ENCODE data around the gene SLC6A12. TPM values are rescaled to one million over a fixed set of nuclear protein-coding genes. Genes with fewer than 3 reads are reported as not detected.

The SLC6A12 gene
- total RNA-seq, 1 experiment from 2014 or later: 0.17 TPM

DNA sequence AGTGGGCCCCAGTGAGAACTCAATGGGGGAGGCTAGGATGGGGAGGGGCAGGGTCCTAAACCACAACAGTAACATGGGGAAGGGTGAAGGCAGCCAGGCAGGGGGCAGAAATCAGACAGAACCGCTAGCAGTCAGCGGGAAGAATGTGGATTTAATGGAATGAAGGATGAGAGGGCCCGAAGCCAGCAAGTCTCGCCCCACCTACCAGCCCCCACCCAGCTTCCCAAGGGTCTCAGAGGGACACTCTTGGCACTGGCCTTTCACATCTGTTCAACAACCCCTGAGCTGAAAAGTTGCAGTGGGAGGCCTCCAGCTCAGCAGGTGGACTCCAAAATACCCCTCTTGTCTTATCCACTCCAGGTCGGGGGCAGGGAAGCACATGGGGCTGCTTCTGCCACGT lies 6.5 kb upstream of the SLC6A12 start:
- no peak overlapping the region for H3K56ac ChIP-seq (ENCODE audit: insufficient read length, low read depth, low read length)
- no peak overlapping the region for H2BK20ac ChIP-seq (ENCODE audit: low read depth, low read length, poor library complexity, severe bottlenecking)
- no peak overlapping the region for H3K23ac ChIP-seq (ENCODE audit: insufficient read length, low read depth, low read length)
- H3T11ph ChIP-seq (ENCODE audit: low read length): no peak overlapping the region
- H3K27me3 ChIP-seq (ENCODE audit: insufficient read depth, low read length): no peaks in the 10 kb centered on the region
- Mint-ChIP-seq H3K27me3 (ENCODE audit: low read depth) (peaks cover 39% of the 10 kb centered on the region), H3K4me1 (peaks cover 4 to 10% of the 10 kb centered on the region in 2 experiments), H3K27ac (no peak overlapping the region), H3K9me3 (no peaks in the 10 kb centered on the region), H3K4me3 (no peak overlapping the region; a peak in 1 of 5 replicates), H3K36me3 (ENCODE audit: insufficient read depth in 1 of 3, low read depth in 3 of 3) (no peaks in the 10 kb centered on the region)
- H3K9me3 ChIP-seq (ENCODE audit: control insufficient read depth, low read depth, low read length): no peaks in the 10 kb centered on the region
- DNase-seq: no peak
- no peaks in the 10 kb centered on the region for H3K79me1 ChIP-seq (ENCODE audit: insufficient read depth, low read depth, low read length, poor library complexity, severe bottlenecking)
- no peak overlapping the region for H3K4ac ChIP-seq (ENCODE audit: low read depth, low read length)
- no peaks in the 10 kb centered on the region for H3K79me2 ChIP-seq (ENCODE audit: insufficient read depth, low read length)
- H2BK12ac ChIP-seq (ENCODE audit: insufficient read length, low read depth, low read length): no peak overlapping the region
- H3K14ac ChIP-seq (ENCODE audit: insufficient read depth, low read length): no peak overlapping the region
- H3K18ac ChIP-seq (ENCODE audit: insufficient read length, low read depth, low read length): no peak overlapping the region
- WGBS (ENCODE audit: extremely low coverage, insufficient read length, low lambda C conversion rate): no CpG with 5 or more reads among the region's 6 CpGs
- no peak overlapping the region for H2BK15ac ChIP-seq (ENCODE audit: low read depth, low read length)
- H4K8ac ChIP-seq (replicated peaks; ENCODE audit: insufficient read length, low read depth, low read length): no peak overlapping the region
- TF ChIP-seq, protein P1, sequence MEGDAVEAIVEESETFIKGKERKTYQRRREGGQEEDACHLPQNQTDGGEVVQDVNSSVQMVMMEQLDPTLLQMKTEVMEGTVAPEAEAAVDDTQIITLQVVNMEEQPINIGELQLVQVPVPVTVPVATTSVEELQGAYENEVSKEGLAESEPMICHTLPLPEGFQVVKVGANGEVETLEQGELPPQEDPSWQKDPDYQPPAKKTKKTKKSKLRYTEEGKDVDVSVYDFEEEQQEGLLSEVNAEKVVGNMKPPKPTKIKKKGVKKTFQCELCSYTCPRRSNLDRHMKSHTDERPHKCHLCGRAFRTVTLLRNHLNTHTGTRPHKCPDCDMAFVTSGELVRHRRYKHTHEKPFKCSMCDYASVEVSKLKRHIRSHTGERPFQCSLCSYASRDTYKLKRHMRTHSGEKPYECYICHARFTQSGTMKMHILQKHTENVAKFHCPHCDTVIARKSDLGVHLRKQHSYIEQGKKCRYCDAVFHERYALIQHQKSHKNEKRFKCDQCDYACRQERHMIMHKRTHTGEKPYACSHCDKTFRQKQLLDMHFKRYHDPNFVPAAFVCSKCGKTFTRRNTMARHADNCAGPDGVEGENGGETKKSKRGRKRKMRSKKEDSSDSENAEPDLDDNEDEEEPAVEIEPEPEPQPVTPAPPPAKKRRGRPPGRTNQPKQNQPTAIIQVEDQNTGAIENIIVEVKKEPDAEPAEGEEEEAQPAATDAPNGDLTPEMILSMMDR (conservative IDR thresholded peaks at IDR 0.05): no peak
- H3K4me1 ChIP-seq (ENCODE audit: insufficient read depth, low read length): no peaks in the 10 kb centered on the region
- H3K9ac ChIP-seq (ENCODE audit: extremely low read depth, insufficient read length, low read length): no peak overlapping the region
- H4K91ac ChIP-seq (ENCODE audit: insufficient read length, low read depth, low read length): no peak overlapping the region
- peaks cover 3% of the 10 kb centered on the region for H3K23me2 ChIP-seq (ENCODE audit: insufficient read length, low read depth, low read length, poor library complexity, severe bottlenecking)
- no peak overlapping the region for H2AFZ ChIP-seq (ENCODE audit: low read length)
- H2BK120ac ChIP-seq (ENCODE audit: low read depth, low read length, poor library complexity, severe bottlenecking): no peak overlapping the region
- no peak overlapping the region for H3K27ac ChIP-seq (ENCODE audit: insufficient read length, low read depth, low read length)
- H4K20me1 ChIP-seq (ENCODE audit: control insufficient read depth, insufficient read depth, insufficient read length): no peaks in the 10 kb centered on the region
- no peak overlapping the region for H4K5ac ChIP-seq (ENCODE audit: insufficient read length, low read depth, low read length)
- no peak overlapping the region for H2BK5ac ChIP-seq (ENCODE audit: insufficient read length, low read length)
- no peak overlapping the region for H2AK5ac ChIP-seq (ENCODE audit: insufficient read length, low read length)
- no peak overlapping the region for H3K4me2 ChIP-seq (ENCODE audit: insufficient read depth, insufficient read length, low read length)
